Small intestine (tissue), 7 donors: Measurements from ENCODE around the gene TM9SF2. TPM values are rescaled to one million over a fixed set of nuclear protein-coding genes. Genes with fewer than 3 reads are reported as not detected.

Experiments used
- DNase-seq, 2 donors: peaks; one replicate each; pipeline versions ENCODE4 v3.0.0 to v3.0.0-alpha.2; 2013
- FAIRE-seq: peaks from 2 replicates; lab custom pipeline; 2012; peaks lifted over from hg19 to GRCh38; lab: Jason Lieb, UNC
- H3K27ac ChIP-seq, 3 donors: one replicate each; pipeline ENCODE4 v1.5.1; 2013; ENCODE audit warnings: low read length in 2 of 3, mild to moderate bottlenecking in 2 of 3, control low read depth in 1 of 3, inconsistent platforms in 1 of 3, low read depth in 1 of 3, moderate library complexity in 1 of 3
- H3K27me3 ChIP-seq, 3 donors: one replicate each; pipeline ENCODE4 v1.6.1; 2013; ENCODE audit warnings: low read length in 3 of 3, inconsistent platforms in 1 of 3; ENCODE audit not compliant: control insufficient read depth in 3 of 3, insufficient read depth in 3 of 3
- H3K36me3 ChIP-seq, 3 donors: one replicate each; pipeline ENCODE4 v1.6.1; 2013; ENCODE audit warnings: low read length in 3 of 3, inconsistent platforms in 1 of 3, low read depth in 1 of 3, mild to moderate bottlenecking in 1 of 3, moderate library complexity in 1 of 3; ENCODE audit not compliant: control insufficient read depth in 3 of 3, insufficient read depth in 2 of 3
- H3K4me1 ChIP-seq, 3 donors: one replicate each; pipeline ENCODE4 v1.6.1; 2013; ENCODE audit warnings: low read length in 2 of 3, inconsistent platforms in 1 of 3, low read depth in 1 of 3, mild to moderate bottlenecking in 1 of 3, moderate library complexity in 1 of 3; ENCODE audit not compliant: control insufficient read depth in 3 of 3, insufficient read depth in 2 of 3
- H3K4me3 ChIP-seq, 3 donors: one replicate each; pipeline ENCODE4 v1.5.1; 2013; ENCODE audit warnings: low read length in 3 of 3, control low read depth in 1 of 3, inconsistent platforms in 1 of 3, low read depth in 1 of 3, mild to moderate bottlenecking in 1 of 3, moderate library complexity in 1 of 3
- H3K9me3 ChIP-seq, 2 donors: one replicate each; pipeline ENCODE4 v1.6.1; 2013; ENCODE audit warnings: low read depth in 1 of 2, low read length in 1 of 2; ENCODE audit not compliant: control insufficient read depth in 2 of 2, insufficient read depth in 1 of 2
- WGBS, 3 donors: extraction: QIAGEN DNeasy Blood & Tissue Kit; methylation state at CpG; one replicate each; pipeline ENCODE4 v1.1.7; 2013; 5-methylcytosine and 5-hydroxymethylcytosine counted together
- polyA plus RNA-seq, 4 donors: library from polyadenylated mRNA; stranded (reverse) in 3 of 4; unstranded in 1 of 4; fragments of 200-250 nt in 3 of 4; fragments of 120-200 nt in 1 of 4; gene quantifications; one replicate each; pipeline versions ENCODE4 v1.2.1 to v1.2.3, GENCODE V29; 2013
- donor health status: healthy with polysubstance abuse.
- donor health status: control.
- donor health status: control.
- donor health status: Bipolar disorder and iron deficiency.
- donor health status: healthy.

Gene TM9SF2
- polyA plus RNA-seq, 4 donors, result 35.6 to 270 (median 92.3) TPM

GRCh38 chr13:99526549-99526948, 25.3 kb downstream of the TM9SF2 start:
- Histone ChIP-seq H3K36me3 (peaks cover 9 to 49% (median 9%) of the 10 kb centered on the region in 3 donors), H3K4me3 (no peak overlapping the region), H3K4me1 (no peaks in the 10 kb centered on the region), H3K27me3 (no peaks in the 10 kb centered on the region), H3K27ac (no peak overlapping the region), H3K9me3 (no peaks in the 10 kb centered on the region)
- DNase-seq (no peak), FAIRE-seq (no peak)
- 75 to 80% (median 78%) methylated on average over 7 of the region's 7 CpGs for WGBS, 3 donors

- Histone ChIP-seq H3K27me3 (no peaks in the 10 kb centered on the region), H3K27ac (no peak overlapping the region), H3K36me3 (peaks cover 8 to 42% (median 9%) of the 10 kb centered on the region in 3 donors), H3K9me3 (no peaks in the 10 kb centered on the region), H3K4me1 (no peaks in the 10 kb centered on the region), H3K4me3 (no peak overlapping the region)
- no peak for DNase-seq
- WGBS, 3 donors, result 78 to 81% (median 80%) methylated on average over 6 of the region's 6 CpGs
- FAIRE-seq, result no peak
Measured at GRCh38 chr13:99527301-99527700, 26.0 kb downstream of the TM9SF2 start.

GRCh38 chr13:99528547-99528946, 27.3 kb downstream of the TM9SF2 start:
- H3K4me3 ChIP-seq, result no peak overlapping the region
- no peak for FAIRE-seq
- peak; percentile 13 to 40 for DNase-seq
- peaks cover 4 to 40% (median 6%) of the 10 kb centered on the region in 3 donors for H3K36me3 ChIP-seq
- no peaks in the 10 kb centered on the region for H3K27me3 ChIP-seq
- H3K9me3 ChIP-seq, result no peaks in the 10 kb centered on the region
- H3K27ac ChIP-seq, result no peak overlapping the region
- H3K4me1 ChIP-seq, result no peaks in the 10 kb centered on the region

- WGBS, 3 donors, result 89 to 93% (median 91%) methylated on average over 2 of the region's 2 CpGs
- H3K27ac ChIP-seq, result no peak overlapping the region
- peak; percentile 30 for FAIRE-seq
- H3K9me3 ChIP-seq, result no peaks in the 10 kb centered on the region
- H3K27me3 ChIP-seq, result no peaks in the 10 kb centered on the region
- no peak overlapping the region for H3K4me3 ChIP-seq
- H3K36me3 ChIP-seq, result peaks cover 3 to 20% (median 6%) of the 10 kb centered on the region in 3 donors
- DNase-seq, result no peak
- no peaks in the 10 kb centered on the region for H3K4me1 ChIP-seq
Measured at GRCh38 chr13:99536023-99536422, 34.8 kb downstream of the TM9SF2 start.

- Histone ChIP-seq H3K27me3 (no peaks in the 10 kb centered on the region), H3K4me1 (no peaks in the 10 kb centered on the region), H3K9me3 (no peaks in the 10 kb centered on the region), H3K4me3 (no peak overlapping the region), H3K27ac (no peak overlapping the region), H3K36me3 (peaks cover 7 to 30% (median 15%) of the 10 kb centered on the region in 3 donors)
- no peak for DNase-seq
- 62 to 77% (median 71%) methylated on average over 1 of the region's 1 CpG for WGBS, 3 donors
- FAIRE-seq, result no peak
Measured at GRCh38 chr13:99540530-99540929, 39.3 kb downstream of the TM9SF2 start.

GRCh38 chr13:99542788-99543406, 41.6 kb downstream of the TM9SF2 start:
- Histone ChIP-seq H3K9me3 (no peaks in the 10 kb centered on the region), H3K36me3 (peaks cover 6 to 42% (median 25%) of the 10 kb centered on the region in 3 donors), H3K4me3 (no peak overlapping the region), H3K4me1 (no peaks in the 10 kb centered on the region), H3K27me3 (no peaks in the 10 kb centered on the region), H3K27ac (peak overlapping the region in 1 of 3 donors; percentile 29)
- no peak for DNase-seq
- no peak for FAIRE-seq
- WGBS, 3 donors, result 70 to 82% (median 74%) methylated on average over 8 of the region's 8 CpGs

- Histone ChIP-seq H3K36me3 (peaks cover 5 to 35% (median 32%) of the 10 kb centered on the region in 3 donors), H3K4me1 (no peaks in the 10 kb centered on the region), H3K4me3 (no peak overlapping the region), H3K9me3 (no peaks in the 10 kb centered on the region), H3K27ac (no peak overlapping the region), H3K27me3 (no peaks in the 10 kb centered on the region)
- DNase-seq, result no peak
- 92 to 95% (median 94%) methylated on average over 6 of the region's 6 CpGs for WGBS, 3 donors
- no peak for FAIRE-seq
Measured at GRCh38 chr13:99545361-99545760, 44.1 kb downstream of the TM9SF2 start.

GRCh38 chr13:99545979-99546378, 44.7 kb downstream of the TM9SF2 start:
- no peaks in the 10 kb centered on the region for H3K9me3 ChIP-seq
- WGBS, 3 donors, result 73 to 97% (median 87%) methylated on average over 7 of the region's 7 CpGs
- FAIRE-seq, result no peak
- H3K27ac ChIP-seq, result no peak overlapping the region
- no peaks in the 10 kb centered on the region for H3K4me1 ChIP-seq
- H3K36me3 ChIP-seq, result peaks cover 5 to 35% (median 32%) of the 10 kb centered on the region in 3 donors
- DNase-seq, result no peak
- H3K4me3 ChIP-seq, result no peak overlapping the region
- no peaks in the 10 kb centered on the region for H3K27me3 ChIP-seq

GRCh38 chr13:99546878-99547277, 45.6 kb downstream of the TM9SF2 start:
- Histone ChIP-seq H3K4me1 (no peaks in the 10 kb centered on the region), H3K36me3 (peaks cover 8 to 35% (median 35%) of the 10 kb centered on the region in 3 donors), H3K27me3 (no peaks in the 10 kb centered on the region), H3K9me3 (no peaks in the 10 kb centered on the region), H3K4me3 (no peak overlapping the region), H3K27ac (no peak overlapping the region)
- WGBS, 3 donors, result 84 to 90% (median 86%) methylated on average over 7 of the region's 7 CpGs
- FAIRE-seq (no peak), DNase-seq (no peak)
